Upper lobe of left lung (tissue), 6 donors: ENCODE results near the gene TRDN. TPM values are rescaled to one million over a fixed set of nuclear protein-coding genes. Genes with fewer than 3 reads are reported as not detected.

Source experiments
- ATAC-seq, 2 donors: fragments of 200-7000 bp; cut with Tn5 transposase; one replicate each; pipeline ENCODE4 v1.9.1; 2022; ENCODE audit warnings: mild to moderate bottlenecking in 2 of 2, moderate library complexity in 2 of 2; ENCODE audit not compliant: low FRiP score in 2 of 2
- DNase-seq, 2 donors: peaks; one replicate each; pipeline ENCODE4 v3.0.0-alpha.2; 2019 to 2020
- H3K27ac ChIP-seq, 4 donors: fragments of 200-600 bp; sonication (generic); one replicate each; pipeline ENCODE4 v1.5.1; 2016 to 2019
- H3K27me3 ChIP-seq, 4 donors: fragments of 200-600 bp; sonication (generic); one replicate each; pipeline ENCODE4 v1.5.1; 2017 to 2019
- H3K36me3 ChIP-seq, 4 donors: fragments of 200-600 bp; sonication (generic); one replicate each; pipeline ENCODE4 v1.5.1; 2016 to 2019
- H3K4me1 ChIP-seq, 4 donors: fragments of 200-600 bp; sonication (generic); one replicate each; pipeline ENCODE4 v1.5.1; 2018 to 2019
- H3K4me3 ChIP-seq, 4 donors: fragments of 200-600 bp; sonication (generic); one replicate each; pipeline ENCODE4 v1.5.1; 2017 to 2019; ENCODE audit warnings: mild to moderate bottlenecking in 2 of 4, moderate library complexity in 1 of 4
- H3K9me3 ChIP-seq, 4 donors: fragments of 200-600 bp; sonication (generic); one replicate each; pipeline ENCODE4 v1.5.1; 2018 to 2019
- EP300 ChIP-seq, 4 donors: sonication (generic); formaldehyde crosslinking; IDR thresholded peaks; one replicate each; pipeline ENCODE4 v1.5.1; 2017; ENCODE audit warnings: antibody characterized with exemption in 4 of 4, control low read depth in 2 of 4
- POLR2A ChIP-seq, 4 donors: fragments of 450-650 bp; IDR thresholded peaks; one replicate each; pipeline ENCODE4 v1.5.1; 2016 to 2017; ENCODE audit warnings: antibody characterized with exemption in 4 of 4, mild to moderate bottlenecking in 2 of 4
- POLR2AphosphoS5 ChIP-seq, 2 donors: sonication (generic); formaldehyde crosslinking; IDR thresholded peaks; one replicate each; pipeline ENCODE4 v1.5.1; 2017; ENCODE audit warnings: antibody characterized with exemption in 2 of 2
- WGBS, 2 donors: methylation state at CpG; one replicate each; pipeline ENCODE4 v1.1.5; 2017 to 2018; 5-methylcytosine and 5-hydroxymethylcytosine counted together
- total RNA-seq, 6 donors: library from RNA; depleted of rRNA in 4 of 6; stranded (reverse); fragments of >200 nt in 4 of 6; gene quantifications; one replicate each; pipeline versions ENCODE4 v1.1.0 to v1.2.1, GENCODE V29; 2016 to 2021
- TF ChIP-seq, protein P1 (sequence below), 6 experiments: fragments of 450-650 bp in 4 of 6; fragments of 200-600 bp in 2 of 6; sonication (generic) in 2 of 6; IDR thresholded peaks; one replicate each; pipeline ENCODE4 v1.5.1; 2016 to 2019; ENCODE audit warnings: antibody characterized with exemption in 6 of 6
- donor health status: DM: no; HTN: no; CAD: no; lungs with moderate emphysema.
- donor health status: DM: no; HTN: yes; CAD: no; lungs with severe emphysema.

Gene TRDN
- total RNA-seq, 6 donors from 2014 or later = 0.20 TPM; not detected in 5

DNA sequence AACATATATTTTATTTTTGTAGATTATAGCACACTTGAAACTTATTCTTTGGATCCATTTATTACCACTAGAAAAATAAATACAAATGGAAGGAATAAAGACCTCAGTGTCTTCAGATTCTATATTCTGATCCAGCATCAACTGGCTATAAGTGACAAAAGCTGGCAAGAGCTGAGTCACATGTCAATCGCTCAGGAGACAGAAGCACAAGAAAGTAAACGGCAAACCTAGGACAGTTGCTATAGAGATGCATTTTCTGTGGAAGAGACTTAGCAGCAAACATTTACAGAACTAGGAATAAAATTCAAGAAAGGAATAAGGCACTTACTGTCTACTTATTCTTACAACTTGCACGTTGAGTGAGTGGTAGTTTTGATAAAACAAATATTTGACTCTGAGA, 410.4 kb downstream of the TRDN start:
- Histone ChIP-seq H3K4me1 (no peaks in the 10 kb centered on the region), H3K36me3 (no peaks in the 10 kb centered on the region), H3K27ac (no peak overlapping the region), H3K9me3 (no peaks in the 10 kb centered on the region), H3K4me3 (no peak overlapping the region), H3K27me3 (no peaks in the 10 kb centered on the region)
- DNase-seq = no peak
- TF ChIP-seq EP300 (IDR thresholded peaks at IDR 0.05) = no peak
- no peak for TF ChIP-seq POLR2A (IDR thresholded peaks at IDR 0.05)
- TF ChIP-seq, protein P1, sequence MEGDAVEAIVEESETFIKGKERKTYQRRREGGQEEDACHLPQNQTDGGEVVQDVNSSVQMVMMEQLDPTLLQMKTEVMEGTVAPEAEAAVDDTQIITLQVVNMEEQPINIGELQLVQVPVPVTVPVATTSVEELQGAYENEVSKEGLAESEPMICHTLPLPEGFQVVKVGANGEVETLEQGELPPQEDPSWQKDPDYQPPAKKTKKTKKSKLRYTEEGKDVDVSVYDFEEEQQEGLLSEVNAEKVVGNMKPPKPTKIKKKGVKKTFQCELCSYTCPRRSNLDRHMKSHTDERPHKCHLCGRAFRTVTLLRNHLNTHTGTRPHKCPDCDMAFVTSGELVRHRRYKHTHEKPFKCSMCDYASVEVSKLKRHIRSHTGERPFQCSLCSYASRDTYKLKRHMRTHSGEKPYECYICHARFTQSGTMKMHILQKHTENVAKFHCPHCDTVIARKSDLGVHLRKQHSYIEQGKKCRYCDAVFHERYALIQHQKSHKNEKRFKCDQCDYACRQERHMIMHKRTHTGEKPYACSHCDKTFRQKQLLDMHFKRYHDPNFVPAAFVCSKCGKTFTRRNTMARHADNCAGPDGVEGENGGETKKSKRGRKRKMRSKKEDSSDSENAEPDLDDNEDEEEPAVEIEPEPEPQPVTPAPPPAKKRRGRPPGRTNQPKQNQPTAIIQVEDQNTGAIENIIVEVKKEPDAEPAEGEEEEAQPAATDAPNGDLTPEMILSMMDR (IDR thresholded peaks at IDR 0.05) = no peak
- no peak for ATAC-seq
- WGBS, 2 donors = 59 to 64% methylated on average over 3 of the region's 3 CpGs

- no peaks in the 10 kb centered on the region for H3K36me3 ChIP-seq
- H3K4me1 ChIP-seq = no peaks in the 10 kb centered on the region
- ATAC-seq (no peak), DNase-seq (no peak)
- no peak for TF ChIP-seq POLR2AphosphoS5 (IDR thresholded peaks at IDR 0.05)
- no peak for TF ChIP-seq EP300 (IDR thresholded peaks at IDR 0.05)
- TF ChIP-seq, protein P1 (IDR thresholded peaks at IDR 0.05) = no peak
- no peak for TF ChIP-seq POLR2A (IDR thresholded peaks at IDR 0.05)
- no peak overlapping the region for H3K4me3 ChIP-seq
- H3K27me3 ChIP-seq = no peaks in the 10 kb centered on the region
- H3K27ac ChIP-seq = no peak overlapping the region
- no peaks in the 10 kb centered on the region for H3K9me3 ChIP-seq
Observed at GRCh38 chr6:123224077-123224476, 412.7 kb downstream of the TRDN start.

DNA sequence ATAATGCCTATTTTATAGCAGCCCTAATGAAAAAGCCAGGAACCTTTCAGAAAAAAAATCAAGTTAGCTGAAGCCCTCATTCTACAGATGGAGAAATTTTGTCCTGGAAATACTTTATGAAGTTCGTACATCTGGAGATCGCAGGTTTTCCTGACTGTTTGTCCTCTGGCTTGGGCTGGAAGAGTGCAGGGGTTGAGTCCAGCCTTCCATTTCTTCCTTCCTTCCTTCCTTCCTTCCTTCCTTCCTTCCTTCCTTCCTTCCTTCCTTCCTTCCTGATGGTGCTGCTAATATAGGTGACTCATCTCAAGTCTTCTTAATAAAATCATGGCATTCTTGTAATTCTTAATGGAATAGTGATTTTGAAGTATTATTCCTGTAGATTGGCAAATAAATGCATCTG, 413.3 kb downstream of the TRDN start:
- Histone ChIP-seq H3K27me3 (no peaks in the 10 kb centered on the region), H3K27ac (no peak overlapping the region), H3K36me3 (no peaks in the 10 kb centered on the region), H3K9me3 (no peaks in the 10 kb centered on the region), H3K4me1 (no peaks in the 10 kb centered on the region), H3K4me3 (no peak overlapping the region)
- no peak for DNase-seq
- 77 to 84% methylated on average over 2 of the region's 2 CpGs for WGBS, 2 donors
- TF ChIP-seq POLR2A (IDR thresholded peaks at IDR 0.05) = no peak
- TF ChIP-seq, protein P1 (IDR thresholded peaks at IDR 0.05) = no peak
- TF ChIP-seq EP300 (IDR thresholded peaks at IDR 0.05) = no peak
- no peak for TF ChIP-seq POLR2AphosphoS5 (IDR thresholded peaks at IDR 0.05)
- ATAC-seq = no peak

GRCh38 chr6:123215211-123215610, 421.5 kb downstream of the TRDN start:
- WGBS, 2 donors = 66 to 68% methylated on average over 4 of the region's 4 CpGs
- no peaks in the 10 kb centered on the region for H3K9me3 ChIP-seq
- no peaks in the 10 kb centered on the region for H3K4me1 ChIP-seq
- no peak overlapping the region for H3K27ac ChIP-seq
- H3K4me3 ChIP-seq = no peak overlapping the region
- TF ChIP-seq POLR2AphosphoS5 (IDR thresholded peaks at IDR 0.05) (no peak), EP300 (IDR thresholded peaks at IDR 0.05) (no peak), POLR2A (IDR thresholded peaks at IDR 0.05) (no peak)
- TF ChIP-seq, protein P1 (IDR thresholded peaks at IDR 0.05) = no peak
- no peak for DNase-seq
- no peaks in the 10 kb centered on the region for H3K36me3 ChIP-seq
- H3K27me3 ChIP-seq = no peaks in the 10 kb centered on the region
- ATAC-seq = no peak

DNA sequence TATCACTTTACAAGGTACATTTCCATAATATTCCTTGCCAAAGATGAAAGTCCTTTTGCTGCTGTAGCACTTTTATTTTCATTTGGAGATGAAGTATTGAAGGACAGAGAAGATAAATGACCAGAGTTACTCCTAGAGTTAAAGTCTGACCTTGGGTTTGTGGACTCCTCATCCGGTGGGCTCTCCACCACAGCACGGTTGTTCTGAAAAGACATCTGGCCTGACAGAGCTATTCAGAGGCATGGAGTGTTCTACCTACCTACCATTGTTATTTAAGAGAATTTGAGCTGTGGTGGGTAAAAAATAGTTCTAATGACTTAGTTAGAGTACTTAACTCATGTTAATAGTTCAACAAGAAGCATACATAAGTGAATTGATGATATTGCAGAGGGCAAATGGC, 422.3 kb downstream of the TRDN start:
- DNase-seq = no peak
- Histone ChIP-seq H3K4me3 (no peak overlapping the region), H3K4me1 (no peaks in the 10 kb centered on the region), H3K27ac (no peak overlapping the region), H3K27me3 (no peaks in the 10 kb centered on the region), H3K36me3 (no peaks in the 10 kb centered on the region), H3K9me3 (no peaks in the 10 kb centered on the region)
- no peak for ATAC-seq
- WGBS, 2 donors = 86 to 95% methylated on average over 2 of the region's 2 CpGs
- TF ChIP-seq POLR2AphosphoS5 (IDR thresholded peaks at IDR 0.05) (no peak), POLR2A (IDR thresholded peaks at IDR 0.05) (no peak)
